Liver (tissue), 9 donors: ENCODE results near the gene CPED1. TPM values are rescaled to one million over a fixed set of nuclear protein-coding genes. Genes with fewer than 3 reads are reported as not detected.

ENCODE experiments used
- DNase-seq: peaks from one replicate; pipeline ENCODE4 v3.0.0-alpha.2; 2017; ENCODE audit warnings: low spot score
- H3K27ac ChIP-seq, 2 donors: one replicate each; pipeline ENCODE4 v1.7.0; 2013; ENCODE audit warnings: inconsistent platforms in 2 of 2, low read length in 2 of 2, control low read depth in 1 of 2, low read depth in 1 of 2, mild to moderate bottlenecking in 1 of 2
- H3K27me3 ChIP-seq, 4 donors: one replicate each; pipeline versions ENCODE4 v1.6.1 to v1.7.0; 2013; ENCODE audit warnings: low read length in 3 of 4, inconsistent platforms in 1 of 4, mild to moderate bottlenecking in 1 of 4, moderate library complexity in 1 of 4; ENCODE audit not compliant: control insufficient read depth in 4 of 4, insufficient read depth in 4 of 4
- H3K36me3 ChIP-seq, 4 donors: one replicate each; pipeline versions ENCODE4 v1.6.1 to v1.7.0; 2013; ENCODE audit warnings: low read length in 3 of 4, mild to moderate bottlenecking in 3 of 4, low read depth in 1 of 4, moderate library complexity in 1 of 4; ENCODE audit not compliant: control insufficient read depth in 4 of 4, insufficient read depth in 3 of 4
- H3K4me1 ChIP-seq, 4 donors: one replicate each; pipeline versions ENCODE4 v1.6.1 to v1.7.0; 2013; ENCODE audit warnings: low read length in 3 of 4, mild to moderate bottlenecking in 3 of 4, moderate library complexity in 1 of 4; ENCODE audit not compliant: control insufficient read depth in 4 of 4, insufficient read depth in 4 of 4
- H3K4me3 ChIP-seq, 3 donors: one replicate each; pipeline versions ENCODE4 v1.6.1 to v1.7.0; 2013; ENCODE audit warnings: low read length in 3 of 3, control low read depth in 1 of 3, low read depth in 1 of 3, mild to moderate bottlenecking in 1 of 3
- H3K9ac ChIP-seq, 2 donors: one replicate each; pipeline ENCODE4 v1.7.0; 2013; ENCODE audit warnings: low read length in 2 of 2, mild to moderate bottlenecking in 2 of 2, moderate library complexity in 2 of 2, control low read depth in 1 of 2, low read depth in 1 of 2
- H3K9me3 ChIP-seq, 4 donors: one replicate each; pipeline versions ENCODE4 v1.6.1 to v1.7.0; 2013; ENCODE audit warnings: low read length in 3 of 4; ENCODE audit not compliant: control insufficient read depth in 4 of 4
- ATF3 ChIP-seq: IDR thresholded peaks from 2 replicates; pipeline ENCODE4 v1.6.1; 2016; ENCODE audit warnings: antibody characterized with exemption
- EGR1 ChIP-seq, 2 donors: IDR thresholded peaks; 2 replicates each; pipeline ENCODE4 v1.6.1; 2016 to 2018; ENCODE audit warnings: antibody characterized with exemption in 2 of 2, low read depth in 2 of 2
- FOXA1 ChIP-seq: IDR thresholded peaks from 2 replicates; pipeline ENCODE4 v1.6.1; 2016; ENCODE audit warnings: antibody characterized with exemption
- FOXA2 ChIP-seq: IDR thresholded peaks from 2 replicates; pipeline ENCODE4 v1.6.1; 2016; ENCODE audit warnings: antibody characterized with exemption
- GABPA ChIP-seq, 2 donors: IDR thresholded peaks in 1 of 2; conservative IDR thresholded peaks in 1 of 2; 2 replicates each; pipeline ENCODE4 v1.6.1; 2016; ENCODE audit warnings: antibody characterized with exemption in 2 of 2, mild to moderate bottlenecking in 1 of 2, moderate library complexity in 1 of 2
- HNF4A ChIP-seq, 2 donors: conservative IDR thresholded peaks; 2 replicates each; pipeline ENCODE4 v1.6.1; 2016; ENCODE audit warnings: antibody characterized with exemption in 2 of 2, mild to moderate bottlenecking in 2 of 2
- HNF4G ChIP-seq: IDR thresholded peaks from 2 replicates; pipeline ENCODE4 v1.6.1; 2016; ENCODE audit warnings: antibody characterized with exemption
- JUND ChIP-seq, 2 donors: IDR thresholded peaks; 2 replicates each; pipeline ENCODE4 v1.6.1; 2016; ENCODE audit warnings: antibody characterized with exemption in 2 of 2
- MAX ChIP-seq: IDR thresholded peaks from 2 replicates; pipeline ENCODE4 v1.6.1; 2016; ENCODE audit warnings: antibody characterized with exemption
- NR2F2 ChIP-seq: IDR thresholded peaks from 2 replicates; pipeline ENCODE4 v1.6.1; 2016; ENCODE audit warnings: antibody characterized with exemption
- RAD21 ChIP-seq, 2 donors: IDR thresholded peaks; 2 replicates each; pipeline ENCODE4 v1.6.1; 2016; ENCODE audit warnings: antibody characterized with exemption in 2 of 2, mild to moderate bottlenecking in 2 of 2
- RXRA ChIP-seq, 2 donors: IDR thresholded peaks; 2 replicates each; pipeline ENCODE4 v1.6.1; 2017 to 2018; ENCODE audit warnings: antibody characterized with exemption in 2 of 2, mild to moderate bottlenecking in 1 of 2
- SP1 ChIP-seq: IDR thresholded peaks from 2 replicates; pipeline ENCODE4 v1.6.1; 2018; ENCODE audit warnings: antibody characterized with exemption, mild to moderate bottlenecking
- TAF1 ChIP-seq: conservative IDR thresholded peaks from 2 replicates; pipeline ENCODE4 v1.6.1; 2016; ENCODE audit warnings: antibody characterized with exemption, mild to moderate bottlenecking
- YY1 ChIP-seq: IDR thresholded peaks from 2 replicates; pipeline ENCODE4 v1.6.1; 2016; ENCODE audit warnings: antibody characterized with exemption, mild to moderate bottlenecking
- WGBS: extraction: QIAGEN DNeasy Blood & Tissue Kit; methylation state at CpG from one replicate; pipeline ENCODE4 v1.1.7; 2013; 5-methylcytosine and 5-hydroxymethylcytosine counted together
- polyA plus RNA-seq, 2 donors: library from polyadenylated mRNA; stranded (reverse) in 1 of 2; unstranded in 1 of 2; fragments of 200-250 nt in 1 of 2; fragments of >200 nt in 1 of 2; fragmentation: Nextera tagmentation in 1 of 2; extraction: Ambion mirVana in 1 of 2; gene quantifications; one replicate each; pipeline versions ENCODE4 v1.2.1 to v1.2.3, GENCODE V29; 2013 to 2015
- total RNA-seq, 2 donors: library from RNA; depleted of rRNA; stranded (reverse); fragments of >200 nt; gene quantifications; one replicate each; pipeline ENCODE4 v1.2.3, GENCODE V29; 2014
- TF ChIP-seq, protein P1 (sequence below): fragments of 150-350 bp; IDR thresholded peaks from 2 replicates; pipeline ENCODE4 v1.5.1; 2017; ENCODE audit warnings: improper control_type of control experiment, low read depth, low read length; ENCODE audit not compliant: missing input control
- TF ChIP-seq, protein P2 (sequence below): IDR thresholded peaks from 2 replicates; pipeline ENCODE4 v1.6.1; 2016; ENCODE audit warnings: antibody characterized with exemption, mild to moderate bottlenecking
- TF ChIP-seq, protein P3 (sequence below): IDR thresholded peaks from 2 replicates; pipeline ENCODE4 v1.6.1; 2016; ENCODE audit warnings: antibody characterized with exemption
- donor health status: healthy.
- donor health status: healthy.
- donor health status: healthy.
- donor health status: healthy.
- donor health status: healthy.

The CPED1 gene
- total and polyA plus RNA-seq, 4 donors: 8.5 to 58.0 (median 14.6) TPM

GRCh38 chr7:121039510-121039822, 51.0 kb downstream of the CPED1 start:
- TF ChIP-seq GABPA (IDR thresholded peaks at IDR 0.05 in 1 of 2, conservative IDR thresholded peaks at IDR 0.05 in 1 of 2): no peak
- no peak for TF ChIP-seq RXRA (IDR thresholded peaks at IDR 0.05)
- TF ChIP-seq, protein P1, sequence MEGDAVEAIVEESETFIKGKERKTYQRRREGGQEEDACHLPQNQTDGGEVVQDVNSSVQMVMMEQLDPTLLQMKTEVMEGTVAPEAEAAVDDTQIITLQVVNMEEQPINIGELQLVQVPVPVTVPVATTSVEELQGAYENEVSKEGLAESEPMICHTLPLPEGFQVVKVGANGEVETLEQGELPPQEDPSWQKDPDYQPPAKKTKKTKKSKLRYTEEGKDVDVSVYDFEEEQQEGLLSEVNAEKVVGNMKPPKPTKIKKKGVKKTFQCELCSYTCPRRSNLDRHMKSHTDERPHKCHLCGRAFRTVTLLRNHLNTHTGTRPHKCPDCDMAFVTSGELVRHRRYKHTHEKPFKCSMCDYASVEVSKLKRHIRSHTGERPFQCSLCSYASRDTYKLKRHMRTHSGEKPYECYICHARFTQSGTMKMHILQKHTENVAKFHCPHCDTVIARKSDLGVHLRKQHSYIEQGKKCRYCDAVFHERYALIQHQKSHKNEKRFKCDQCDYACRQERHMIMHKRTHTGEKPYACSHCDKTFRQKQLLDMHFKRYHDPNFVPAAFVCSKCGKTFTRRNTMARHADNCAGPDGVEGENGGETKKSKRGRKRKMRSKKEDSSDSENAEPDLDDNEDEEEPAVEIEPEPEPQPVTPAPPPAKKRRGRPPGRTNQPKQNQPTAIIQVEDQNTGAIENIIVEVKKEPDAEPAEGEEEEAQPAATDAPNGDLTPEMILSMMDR: no peak
- no peak for TF ChIP-seq TAF1
- TF ChIP-seq, protein P2, sequence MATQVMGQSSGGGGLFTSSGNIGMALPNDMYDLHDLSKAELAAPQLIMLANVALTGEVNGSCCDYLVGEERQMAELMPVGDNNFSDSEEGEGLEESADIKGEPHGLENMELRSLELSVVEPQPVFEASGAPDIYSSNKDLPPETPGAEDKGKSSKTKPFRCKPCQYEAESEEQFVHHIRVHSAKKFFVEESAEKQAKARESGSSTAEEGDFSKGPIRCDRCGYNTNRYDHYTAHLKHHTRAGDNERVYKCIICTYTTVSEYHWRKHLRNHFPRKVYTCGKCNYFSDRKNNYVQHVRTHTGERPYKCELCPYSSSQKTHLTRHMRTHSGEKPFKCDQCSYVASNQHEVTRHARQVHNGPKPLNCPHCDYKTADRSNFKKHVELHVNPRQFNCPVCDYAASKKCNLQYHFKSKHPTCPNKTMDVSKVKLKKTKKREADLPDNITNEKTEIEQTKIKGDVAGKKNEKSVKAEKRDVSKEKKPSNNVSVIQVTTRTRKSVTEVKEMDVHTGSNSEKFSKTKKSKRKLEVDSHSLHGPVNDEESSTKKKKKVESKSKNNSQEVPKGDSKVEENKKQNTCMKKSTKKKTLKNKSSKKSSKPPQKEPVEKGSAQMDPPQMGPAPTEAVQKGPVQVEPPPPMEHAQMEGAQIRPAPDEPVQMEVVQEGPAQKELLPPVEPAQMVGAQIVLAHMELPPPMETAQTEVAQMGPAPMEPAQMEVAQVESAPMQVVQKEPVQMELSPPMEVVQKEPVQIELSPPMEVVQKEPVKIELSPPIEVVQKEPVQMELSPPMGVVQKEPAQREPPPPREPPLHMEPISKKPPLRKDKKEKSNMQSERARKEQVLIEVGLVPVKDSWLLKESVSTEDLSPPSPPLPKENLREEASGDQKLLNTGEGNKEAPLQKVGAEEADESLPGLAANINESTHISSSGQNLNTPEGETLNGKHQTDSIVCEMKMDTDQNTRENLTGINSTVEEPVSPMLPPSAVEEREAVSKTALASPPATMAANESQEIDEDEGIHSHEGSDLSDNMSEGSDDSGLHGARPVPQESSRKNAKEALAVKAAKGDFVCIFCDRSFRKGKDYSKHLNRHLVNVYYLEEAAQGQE: no peak
- no peak for TF ChIP-seq SP1
- TF ChIP-seq, protein P3, sequence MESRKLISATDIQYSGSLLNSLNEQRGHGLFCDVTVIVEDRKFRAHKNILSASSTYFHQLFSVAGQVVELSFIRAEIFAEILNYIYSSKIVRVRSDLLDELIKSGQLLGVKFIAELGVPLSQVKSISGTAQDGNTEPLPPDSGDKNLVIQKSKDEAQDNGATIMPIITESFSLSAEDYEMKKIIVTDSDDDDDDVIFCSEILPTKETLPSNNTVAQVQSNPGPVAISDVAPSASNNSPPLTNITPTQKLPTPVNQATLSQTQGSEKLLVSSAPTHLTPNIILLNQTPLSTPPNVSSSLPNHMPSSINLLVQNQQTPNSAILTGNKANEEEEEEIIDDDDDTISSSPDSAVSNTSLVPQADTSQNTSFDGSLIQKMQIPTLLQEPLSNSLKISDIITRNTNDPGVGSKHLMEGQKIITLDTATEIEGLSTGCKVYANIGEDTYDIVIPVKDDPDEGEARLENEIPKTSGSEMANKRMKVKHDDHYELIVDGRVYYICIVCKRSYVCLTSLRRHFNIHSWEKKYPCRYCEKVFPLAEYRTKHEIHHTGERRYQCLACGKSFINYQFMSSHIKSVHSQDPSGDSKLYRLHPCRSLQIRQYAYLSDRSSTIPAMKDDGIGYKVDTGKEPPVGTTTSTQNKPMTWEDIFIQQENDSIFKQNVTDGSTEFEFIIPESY: no peak
- no peak for TF ChIP-seq FOXA1
- TF ChIP-seq EGR1 (IDR thresholded peaks at IDR 0.05; ENCODE audit: low read depth in 2 of 2): no peak
- no peak for TF ChIP-seq ATF3
- no peak for TF ChIP-seq FOXA2
- no peak for TF ChIP-seq MAX
- no peak for TF ChIP-seq HNF4A (conservative IDR thresholded peaks at IDR 0.05)
- no peak for TF ChIP-seq YY1
- TF ChIP-seq JUND (IDR thresholded peaks at IDR 0.05): no peak
- no peak for TF ChIP-seq RAD21 (IDR thresholded peaks at IDR 0.05)
- TF ChIP-seq NR2F2: no peak
- no peak for TF ChIP-seq HNF4G

GRCh38 chr7:121039994-121040393, 51.5 kb downstream of the CPED1 start:
- 97% methylated on average over 2 of the region's 2 CpGs for WGBS
- TF ChIP-seq SP1 (no peak), YY1 (no peak), HNF4G (no peak), RXRA (IDR thresholded peaks at IDR 0.05) (no peak), GABPA (IDR thresholded peaks at IDR 0.05 in 1 of 2, conservative IDR thresholded peaks at IDR 0.05 in 1 of 2) (no peak)
- TF ChIP-seq, protein P2: no peak
- no peaks in the 10 kb centered on the region for H3K36me3 ChIP-seq
- H3K9me3 ChIP-seq: no peaks in the 10 kb centered on the region
- no peak overlapping the region for H3K4me3 ChIP-seq
- no peak for DNase-seq
- H3K27me3 ChIP-seq: no peaks in the 10 kb centered on the region
- H3K27ac ChIP-seq: no peak overlapping the region
- peaks cover 6 to 18% (median 9%) of the 10 kb centered on the region in 4 donors for H3K4me1 ChIP-seq
- H3K9ac ChIP-seq: no peak overlapping the region

More at GRCh38 chr7:121039510-121039822, 51.0 kb downstream of the CPED1 start:
- no peak overlapping the region for H3K27ac ChIP-seq
- H3K9me3 ChIP-seq: no peaks in the 10 kb centered on the region
- 87% methylated on average over 2 of the region's 2 CpGs for WGBS
- DNase-seq: no peak
- H3K4me3 ChIP-seq: no peak overlapping the region
- no peaks in the 10 kb centered on the region for H3K36me3 ChIP-seq
- no peaks in the 10 kb centered on the region for H3K27me3 ChIP-seq
- H3K9ac ChIP-seq: no peak overlapping the region
- H3K4me1 ChIP-seq: peaks cover 2 to 16% (median 8%) of the 10 kb centered on the region in 4 donors
